Muscle layer of duodenum (tissue), 2 donors: ENCODE results near the gene NFYC.

Experiments used
- H3K27ac ChIP-seq: one replicate; pipeline ENCODE4 v1.7.0; 2013; ENCODE audit warnings: mild to moderate bottlenecking, low read length
- H3K27me3 ChIP-seq: one replicate; pipeline ENCODE4 v1.7.0; 2013; ENCODE audit warnings: low read depth, mild to moderate bottlenecking, control low read depth, low read length
- H3K36me3 ChIP-seq, 2 donors: one replicate each; pipeline ENCODE4 v1.7.0; 2013; ENCODE audit warnings: low read length in 2 of 2, control low read depth in 1 of 2, mild to moderate bottlenecking in 1 of 2; ENCODE audit not compliant: insufficient read depth in 2 of 2, control insufficient read depth in 1 of 2
- H3K4me1 ChIP-seq, 2 donors: one replicate each; pipeline ENCODE4 v1.7.0; 2013; ENCODE audit warnings: low read length in 2 of 2, mild to moderate bottlenecking in 2 of 2, control low read depth in 1 of 2, moderate library complexity in 1 of 2; ENCODE audit not compliant: insufficient read depth in 2 of 2, control insufficient read depth in 1 of 2
- H3K4me3 ChIP-seq, 2 donors: one replicate each; pipeline ENCODE4 v1.7.0; 2013; ENCODE audit warnings: low read length in 2 of 2, low read depth in 1 of 2, mild to moderate bottlenecking in 1 of 2
- H3K9me3 ChIP-seq, 2 donors: one replicate each; pipeline ENCODE4 v1.7.0; 2013; ENCODE audit warnings: low read length in 2 of 2, control low read depth in 1 of 2, mild to moderate bottlenecking in 1 of 2; ENCODE audit not compliant: control insufficient read depth in 1 of 2
- donor health status: healthy.

Gene NFYC

GRCh38 chr1:40740039-40740996 lies 48.8 kb downstream of the NFYC start:
- Histone ChIP-seq H3K9me3 (no peaks in the 10 kb centered on the region), H3K27ac (peak overlapping the region; percentile 55), H3K36me3 (peaks cover 11 to 32% of the 10 kb centered on the region in 2 donors), H3K27me3 (no peaks in the 10 kb centered on the region), H3K4me3 (no peak overlapping the region), H3K4me1 (peaks cover 4 to 26% of the 10 kb centered on the region in 2 donors)

GRCh38 chr1:40740997-40741736 lies 49.7 kb downstream of the NFYC start:
- H3K4me1 ChIP-seq, result peaks cover 8 to 30% of the 10 kb centered on the region in 2 donors

GRCh38 chr1:40742363-40743061 lies 51.0 kb downstream of the NFYC start:
- Histone ChIP-seq H3K9me3 (no peaks in the 10 kb centered on the region), H3K4me3 (no peak overlapping the region), H3K27me3 (no peaks in the 10 kb centered on the region), H3K4me1 (peaks cover 8 to 31% of the 10 kb centered on the region in 2 donors), H3K36me3 (peaks cover 15 to 36% of the 10 kb centered on the region in 2 donors), H3K27ac (no peak overlapping the region)

More at GRCh38 chr1:40740997-40741736, 49.7 kb downstream of the NFYC start:
- H3K9me3 ChIP-seq, result no peaks in the 10 kb centered on the region
- no peak overlapping the region for H3K4me3 ChIP-seq
- H3K27ac ChIP-seq, result no peak overlapping the region
- peaks cover 11 to 32% of the 10 kb centered on the region in 2 donors for H3K36me3 ChIP-seq
- H3K27me3 ChIP-seq, result no peaks in the 10 kb centered on the region

- Histone ChIP-seq H3K27ac (no peak overlapping the region), H3K4me1 (peaks cover 8 to 31% of the 10 kb centered on the region in 2 donors), H3K9me3 (no peaks in the 10 kb centered on the region), H3K36me3 (peaks cover 20 to 40% of the 10 kb centered on the region in 2 donors), H3K27me3 (no peaks in the 10 kb centered on the region), H3K4me3 (no peak overlapping the region)
Measured at GRCh38 chr1:40743452-40743851, 51.9 kb downstream of the NFYC start.

GRCh38 chr1:40743860-40744259 lies 52.4 kb downstream of the NFYC start:
- H3K27ac ChIP-seq, result no peak overlapping the region
- no peaks in the 10 kb centered on the region for H3K9me3 ChIP-seq
- peaks cover 8 to 31% of the 10 kb centered on the region in 2 donors for H3K4me1 ChIP-seq
- H3K27me3 ChIP-seq, result no peaks in the 10 kb centered on the region
- H3K4me3 ChIP-seq, result no peak overlapping the region
- peaks cover 24 to 40% of the 10 kb centered on the region in 2 donors for H3K36me3 ChIP-seq

GRCh38 chr1:40745176-40745575 lies 53.7 kb downstream of the NFYC start:
- H3K4me3 ChIP-seq, result no peak overlapping the region
- peaks cover 8 to 26% of the 10 kb centered on the region in 2 donors for H3K4me1 ChIP-seq
- H3K36me3 ChIP-seq, result peaks cover 27 to 33% of the 10 kb centered on the region in 2 donors
- H3K9me3 ChIP-seq, result no peaks in the 10 kb centered on the region
- no peak overlapping the region for H3K27ac ChIP-seq
- no peaks in the 10 kb centered on the region for H3K27me3 ChIP-seq

- Histone ChIP-seq H3K36me3 (peaks cover 30 to 44% of the 10 kb centered on the region in 2 donors), H3K4me1 (peaks cover 8 to 13% of the 10 kb centered on the region in 2 donors)
Measured at GRCh38 chr1:40746344-40747090, 55.0 kb downstream of the NFYC start.

GRCh38 chr1:40748841-40749718 lies 57.6 kb downstream of the NFYC start:
- H3K27me3 ChIP-seq, result no peaks in the 10 kb centered on the region
- H3K36me3 ChIP-seq, result peaks cover 41 to 51% of the 10 kb centered on the region in 2 donors
- H3K4me3 ChIP-seq, result no peak overlapping the region
- H3K4me1 ChIP-seq, result peaks cover 8% of the 10 kb centered on the region in 2 donors
- H3K9me3 ChIP-seq, result no peaks in the 10 kb centered on the region
- no peak overlapping the region for H3K27ac ChIP-seq

More at GRCh38 chr1:40746344-40747090, 55.0 kb downstream of the NFYC start:
- H3K4me3 ChIP-seq, result no peak overlapping the region
- H3K9me3 ChIP-seq, result no peaks in the 10 kb centered on the region
- no peak overlapping the region for H3K27ac ChIP-seq
- H3K27me3 ChIP-seq, result no peaks in the 10 kb centered on the region

GRCh38 chr1:40749817-40750216 lies 58.3 kb downstream of the NFYC start:
- no peak overlapping the region for H3K4me3 ChIP-seq
- H3K4me1 ChIP-seq, result peaks cover 8% of the 10 kb centered on the region in 2 donors
- no peaks in the 10 kb centered on the region for H3K27me3 ChIP-seq
- H3K36me3 ChIP-seq, result peaks cover 48 to 52% of the 10 kb centered on the region in 2 donors
- no peak overlapping the region for H3K27ac ChIP-seq
- H3K9me3 ChIP-seq, result no peaks in the 10 kb centered on the region

- peaks cover 55 to 58% of the 10 kb centered on the region in 2 donors for H3K36me3 ChIP-seq
- no peak overlapping the region for H3K27ac ChIP-seq
- H3K27me3 ChIP-seq, result no peaks in the 10 kb centered on the region
- no peaks in the 10 kb centered on the region for H3K9me3 ChIP-seq
- peaks cover 2 to 8% of the 10 kb centered on the region in 2 donors for H3K4me1 ChIP-seq
- H3K4me3 ChIP-seq, result no peak overlapping the region
Measured at GRCh38 chr1:40750451-40750908, 59.0 kb downstream of the NFYC start.
